H1 (cell line): ENCODE measurements around the gene H2AZ2. TPM values are rescaled to one million over a fixed set of nuclear protein-coding genes. Genes with fewer than 3 reads are reported as not detected.

ENCODE experiments used
- CTCF ChIA-PET: fragments of 300-600 bp; sonication (Branson Sonifier 250); formaldehyde crosslinking; loops from one replicate; lab custom pipeline; 2021; ENCODE audit not compliant: partially characterized antibody; lab: Charles Lee
- POLR2A ChIA-PET: fragments of 300-600 bp; sonication (Branson Sonifier 250); formaldehyde crosslinking; loops from one replicate; lab custom pipeline; 2021; ENCODE audit warnings: inconsistent platforms; ENCODE audit not compliant: partially characterized antibody; lab: Charles Lee
- DNase-seq, 2 experiments: peaks; one replicate each; pipeline versions ENCODE4 v3.0.0 to v3.0.0-alpha.2; 2010 to 2022; ENCODE audit warnings: low spot score in 2 of 2, low read depth in 1 of 2, mixed read lengths in 1 of 2
- FAIRE-seq: peaks from 2 replicates; lab custom pipeline; 2011; peaks lifted over from hg19 to GRCh38; lab: Jason Lieb, UNC
- H2AFZ ChIP-seq: 2 replicates; pipeline ENCODE4 v1.8.1; 2012; ENCODE audit warnings: low read length, inconsistent platforms
- H2AK5ac ChIP-seq: 2 replicates; pipeline ENCODE4 v1.6.1; 2013; ENCODE audit warnings: low read depth, low read length
- H2BK120ac ChIP-seq: replicated peaks from 2 replicates; pipeline ENCODE3; 2013; ENCODE audit warnings: low read depth, low read length, inconsistent platforms
- H2BK12ac ChIP-seq: 2 replicates; pipeline ENCODE4 v1.6.1; 2013; ENCODE audit warnings: low read depth, low read length
- H2BK15ac ChIP-seq: 2 replicates; pipeline ENCODE4 v1.6.1; 2013; ENCODE audit warnings: low read length
- H2BK20ac ChIP-seq: 2 replicates; pipeline ENCODE4 v1.6.1; 2013; ENCODE audit warnings: low read length
- H2BK5ac ChIP-seq: 2 replicates; pipeline ENCODE4 v1.6.1; 2013; ENCODE audit warnings: low read depth, low read length
- H3K14ac ChIP-seq: 2 replicates; pipeline ENCODE4 v1.6.1; 2013; ENCODE audit warnings: inconsistent platforms; ENCODE audit not compliant: insufficient read length
- H3K18ac ChIP-seq: 2 replicates; pipeline ENCODE4 v1.6.1; 2013; ENCODE audit warnings: low read length; ENCODE audit errors: extremely low read depth
- H3K23ac ChIP-seq: 2 replicates; pipeline ENCODE4 v1.6.1; 2013; ENCODE audit warnings: inconsistent platforms; ENCODE audit not compliant: insufficient read length
- H3K23me2 ChIP-seq: 2 replicates; pipeline ENCODE4 v1.6.1; 2013; ENCODE audit warnings: low read depth, low read length
- H3K27ac ChIP-seq: 2 replicates; pipeline ENCODE4 v1.6.1; 2011; ENCODE audit warnings: low read depth, low read length, inconsistent platforms
- H3K27me3 ChIP-seq, 4 experiments: replicated peaks in 1 of 4; 1 replicate in 1 of 4; 2 replicates in 3 of 4; pipeline versions ENCODE4 v1.6.1 to v1.8.1; 2011 to 2013; ENCODE audit warnings: low read length in 3 of 4, mild to moderate bottlenecking in 3 of 4, inconsistent platforms in 2 of 4, mixed read lengths in 2 of 4, moderate library complexity in 1 of 4; ENCODE audit not compliant: control insufficient read depth in 3 of 4, insufficient read depth in 3 of 4; ENCODE audit errors: extremely low read depth in 1 of 4
- H3K36me3 ChIP-seq, 4 experiments: 2 replicates each; pipeline versions ENCODE4 v1.6.1 to v1.8.1; 2011 to 2013; ENCODE audit warnings: mild to moderate bottlenecking in 4 of 4, low read length in 3 of 4, moderate library complexity in 2 of 4, control low read depth in 1 of 4, inconsistent platforms in 1 of 4; ENCODE audit not compliant: insufficient read depth in 4 of 4, control insufficient read depth in 2 of 4
- H3K4ac ChIP-seq: replicated peaks from 2 replicates; pipeline ENCODE3; 2013; ENCODE audit warnings: low read length, low read depth, mixed read lengths, inconsistent platforms; ENCODE audit not compliant: insufficient read length
- H3K4me1 ChIP-seq, 4 experiments: replicated peaks in 1 of 4; 1 replicate in 1 of 4; 2 replicates in 3 of 4; pipeline versions ENCODE4 v1.6.1 to v1.8.1; 2011 to 2013; ENCODE audit warnings: low read length in 3 of 4, inconsistent platforms in 2 of 4, mixed read lengths in 1 of 4; ENCODE audit not compliant: insufficient read depth in 4 of 4, control insufficient read depth in 3 of 4
- H3K4me2 ChIP-seq, 2 experiments: 2 replicates each; pipeline versions ENCODE4 v1.6.1 to v1.8.1; 2011 to 2013; ENCODE audit warnings: low read depth in 2 of 2, low read length in 2 of 2, control low read depth in 1 of 2, inconsistent platforms in 1 of 2, mild to moderate bottlenecking in 1 of 2; ENCODE audit not compliant: insufficient read depth in 1 of 2
- H3K4me3 ChIP-seq, 4 experiments: fragments of 200-600, 300-600 bp in 1 of 4; sonication (generic), shearing (Covaris generic), sonication (Bioruptor Twin) in 1 of 4; 2 replicates each; pipeline versions ENCODE4 v1.5.1 to v1.8.1; 2011 to 2016; ENCODE audit warnings: low read length in 4 of 4, low read depth in 3 of 4, control low read depth in 2 of 4, inconsistent platforms in 2 of 4, mild to moderate bottlenecking in 2 of 4, mixed read lengths in 1 of 4, moderate library complexity in 1 of 4; ENCODE audit not compliant: insufficient read depth in 2 of 4; ENCODE audit errors: extremely low read depth in 1 of 4
- H3K56ac ChIP-seq: replicated peaks from 2 replicates; pipeline ENCODE3; 2013; ENCODE audit warnings: low read depth, mild to moderate bottlenecking, mixed read lengths, low read length, inconsistent platforms; ENCODE audit not compliant: insufficient read length
- H3K79me1 ChIP-seq: 2 replicates; pipeline ENCODE4 v1.6.1; 2013; ENCODE audit warnings: low read depth, low read length, control low read depth
- H3K79me2 ChIP-seq, 2 experiments: 2 replicates each; pipeline versions ENCODE4 v1.6.1 to v1.8.1; 2012 to 2013; ENCODE audit warnings: low read length in 2 of 2, mild to moderate bottlenecking in 2 of 2, inconsistent platforms in 1 of 2; ENCODE audit not compliant: insufficient read depth in 2 of 2, control insufficient read depth in 1 of 2
- H3K9ac ChIP-seq, 4 experiments: replicated peaks in 1 of 4; 1 replicate in 1 of 4; 2 replicates in 3 of 4; pipeline versions ENCODE4 v1.6.1 to v1.8.1; 2011 to 2013; ENCODE audit warnings: low read depth in 3 of 4, low read length in 3 of 4, control low read depth in 2 of 4, mild to moderate bottlenecking in 2 of 4, moderate library complexity in 2 of 4, inconsistent platforms in 1 of 4; ENCODE audit errors: extremely low read depth in 1 of 4
- H3K9me3 ChIP-seq, 2 experiments: 2 replicates each; pipeline versions ENCODE4 v1.6.1 to v1.8.1; 2012 to 2013; ENCODE audit warnings: mild to moderate bottlenecking in 2 of 2, moderate library complexity in 2 of 2, control low read depth in 1 of 2, inconsistent platforms in 1 of 2, low read depth in 1 of 2, low read length in 1 of 2, mixed read lengths in 1 of 2; ENCODE audit not compliant: insufficient read depth in 2 of 2
- H4K20me1 ChIP-seq, 2 experiments: replicated peaks in 1 of 2; 2 replicates each; pipeline versions ENCODE3 to v1.8.1; 2011 to 2013; ENCODE audit warnings: inconsistent platforms in 2 of 2, low read length in 2 of 2, mild to moderate bottlenecking in 1 of 2; ENCODE audit not compliant: insufficient read depth in 2 of 2, control insufficient read depth in 1 of 2
- H4K5ac ChIP-seq: 2 replicates; pipeline ENCODE4 v1.6.1; 2013; ENCODE audit warnings: low read length, low read depth, mixed read lengths, inconsistent platforms; ENCODE audit not compliant: insufficient read length
- H4K8ac ChIP-seq: 2 replicates; pipeline ENCODE4 v1.8.0; 2013; ENCODE audit warnings: mild to moderate bottlenecking, moderate library complexity, low read length, inconsistent platforms; ENCODE audit not compliant: insufficient read depth; ENCODE audit errors: extremely low read depth
- H4K91ac ChIP-seq: replicated peaks from 2 replicates; pipeline ENCODE3; 2013; ENCODE audit warnings: low read length, mixed read lengths, inconsistent platforms; ENCODE audit not compliant: insufficient read length
- CBX5 ChIP-seq: fragments of 300-800, 300-1000 bp; sonication (generic); IDR thresholded peaks from 2 replicates; pipeline ENCODE4 v1.7.1; 2016; ENCODE audit warnings: antibody characterized with exemption, low read length, low read depth
- SIN3A ChIP-seq, 2 experiments: IDR thresholded peaks in 1 of 2; conservative IDR thresholded peaks in 1 of 2; 2 replicates each; pipeline ENCODE4 v1.6.1; 2011 to 2012; ENCODE audit warnings: low read length in 2 of 2, improper control_type of control experiment in 1 of 2, low read depth in 1 of 2, mild to moderate bottlenecking in 1 of 2
- SP2 ChIP-seq: IDR thresholded peaks from 2 replicates; pipeline ENCODE4 v1.6.1; 2012; ENCODE audit warnings: mild to moderate bottlenecking, low read length, inconsistent platforms
- WGBS, 2 experiments: shearing (Covaris generic) in 1 of 2; methylation state at CpG; one replicate each; pipeline versions ENCODE4 v1.1.6 to v1.1.7; 2013 to 2015; ENCODE audit warnings: low lambda C conversion rate in 2 of 2, mixed read lengths in 2 of 2, inconsistent platforms in 1 of 2, low coverage in 1 of 2, missing lambda C conversion rate in 1 of 2; ENCODE audit not compliant: insufficient replicate concordance in 2 of 2, insufficient coverage in 1 of 2, insufficient read length in 1 of 2; ENCODE audit errors: extremely low coverage in 1 of 2, missing lambda C conversion rate in 1 of 2; 5-methylcytosine and 5-hydroxymethylcytosine counted together
- polyA plus RNA-seq, 7 experiments: library from polyadenylated mRNA; depleted of rRNA in 3 of 7; stranded (reverse) in 5 of 7; unstranded in 2 of 7; fragments of >200 nt in 5 of 7; fragments of 200-250 nt in 2 of 7; gene quantifications; 1 replicate in 5 of 7; 2 replicates in 1 of 7; 4 replicates in 1 of 7; pipeline versions ENCODE4 v1.2.1 to v1.2.3, GENCODE V29; 2011 to 2013; ENCODE audit warnings: missing spikeins in 2 of 7, mixed read lengths in 2 of 7
- total RNA-seq: library from RNA; stranded (reverse); fragmentation: NEBNext Ultra II Directional; extraction: Animal tissue kit (Norgen Biotek cat#: 25700); gene quantifications from 2 replicates; pipeline ENCODE4 v1.2.1, GENCODE V29; 2021

The H2AZ2 gene
- total and polyA plus RNA-seq, 2 of the 8 experiments (the other 6 are each of a cell fraction or from before 2014, with no cell fraction given), result 168 to 187 TPM

- H2BK15ac ChIP-seq, result no peak overlapping the region
- H2BK5ac ChIP-seq, result no peak overlapping the region
- no peak for DNase-seq
- H3K23ac ChIP-seq, result no peak overlapping the region
- no peak overlapping the region for H3K14ac ChIP-seq
- H4K20me1 ChIP-seq, result no peaks in the 10 kb centered on the region
- WGBS, 2 experiments, result 71% methylated on average over 2 of the region's 2 CpGs; no CpG with 5 or more reads in 1 of the 2 experiments
- H3K4me2 ChIP-seq, result no peak overlapping the region
- no peak overlapping the region for H2BK120ac ChIP-seq
- no peak overlapping the region for H2AFZ ChIP-seq
- H2AK5ac ChIP-seq, result no peak overlapping the region
- H3K36me3 ChIP-seq, result no peaks in the 10 kb centered on the region
- no peak for FAIRE-seq
- ChIA-PET CTCF (interaction anchor here (0.8 kb wide), 1 partner anchor 82 kb away, joined by 3 read pairs; no protein-coding TSS in a partner anchor), POLR2A (interaction anchor here (1.2 to 1.4 kb wide), 4 partner anchors 43 to 94 kb away, joined by 3 read pairs; no protein-coding TSS in a partner anchor)
- H3K9me3 ChIP-seq, result no peaks in the 10 kb centered on the region
- H3K27me3 ChIP-seq, result no peaks in the 10 kb centered on the region; a peak in 2 of 7 replicates
- H2BK20ac ChIP-seq, result no peak overlapping the region
- no peaks in the 10 kb centered on the region for H3K79me1 ChIP-seq
- no peak overlapping the region for H4K91ac ChIP-seq
- H2BK12ac ChIP-seq, result no peak overlapping the region
- H3K4ac ChIP-seq, result no peak overlapping the region
- TF ChIP-seq SP2 (no peak), SIN3A (conservative IDR thresholded peaks at IDR 0.05 in 1 of 2, IDR thresholded peaks at IDR 0.05 in 1 of 2; ENCODE audit: low read depth in 1 of 2, low read length in 2 of 2) (no peak), CBX5 (no peak)
- no peak overlapping the region for H3K4me3 ChIP-seq
- H3K27ac ChIP-seq, result no peak overlapping the region
- H3K79me2 ChIP-seq, result no peaks in the 10 kb centered on the region
- no peak overlapping the region for H4K5ac ChIP-seq
- no peak overlapping the region for H3K18ac ChIP-seq
- H3K9ac ChIP-seq, result no peak overlapping the region
- H4K8ac ChIP-seq, result no peak overlapping the region
- H3K23me2 ChIP-seq, result no peaks in the 10 kb centered on the region
- no peaks in the 10 kb centered on the region for H3K4me1 ChIP-seq
- H3K56ac ChIP-seq, result no peak overlapping the region
Observed at GRCh38 chr7:44891372-44891771, 43.5 kb upstream of the H2AZ2 start.
